SK-N-SH (cell line): ENCODE results near the gene NSMCE1.

ENCODE experiments used
- CHD2 ChIP-seq: fragments of 150-350 bp; IDR thresholded peaks from 2 replicates; pipeline ENCODE4 v1.6.1; 2018; ENCODE audit warnings: low read length; ENCODE audit not compliant: partially characterized antibody
- CTCF ChIP-seq: fragments of 200-600 bp; sonication (generic); IDR thresholded peaks from 2 replicates; pipeline ENCODE4 v1.6.1; 2017; ENCODE audit warnings: antibody characterized with exemption, mild to moderate bottlenecking, moderate library complexity
- ELF1 ChIP-seq: IDR thresholded peaks from 2 replicates; pipeline ENCODE4 v1.4.0; 2012
- EP300 ChIP-seq, 2 experiments: IDR thresholded peaks; 2 replicates each; pipeline versions ENCODE4 v1.4.0 to v1.6.1; 2012; ENCODE audit warnings: borderline replicate concordance in 1 of 2, low read depth in 1 of 2, low read length in 1 of 2
- EZH2phosphoT487 ChIP-seq: fragments of 200-600 bp; sonication (generic); IDR thresholded peaks from 2 replicates; pipeline ENCODE4 v1.6.1; 2017; ENCODE audit warnings: low read depth, mixed run types, mild to moderate bottlenecking, antibody characterized with exemption, moderate library complexity, borderline replicate concordance
- JUND ChIP-seq: IDR thresholded peaks from 2 replicates; pipeline ENCODE4 v1.4.0; 2012
- MAX ChIP-seq: IDR thresholded peaks from 2 replicates; pipeline ENCODE4 v1.4.0; 2012; ENCODE audit warnings: low read depth
- MXI1 ChIP-seq: IDR thresholded peaks from 2 replicates; pipeline ENCODE4 v1.6.1; 2012; ENCODE audit warnings: mild to moderate bottlenecking, low read depth, low read length, improper control_type of control experiment
- POLR2AphosphoS5 ChIP-seq: IDR thresholded peaks from 2 replicates; pipeline ENCODE4 v1.6.1; 2012; ENCODE audit warnings: low read depth, low read length
- RAD21 ChIP-seq: IDR thresholded peaks from 2 replicates; pipeline ENCODE4 v1.6.1; 2012; ENCODE audit warnings: mild to moderate bottlenecking, low read length
- RFX5 ChIP-seq: IDR thresholded peaks from 2 replicates; pipeline ENCODE4 v1.6.1; 2012; ENCODE audit warnings: mild to moderate bottlenecking, improper control_type of control experiment, low read length
- TCF12 ChIP-seq: IDR thresholded peaks from 2 replicates; pipeline ENCODE4 v1.4.0; 2012
- YY1 ChIP-seq: IDR thresholded peaks from 2 replicates; pipeline ENCODE4 v1.4.0; 2012; ENCODE audit warnings: low read depth, mild to moderate bottlenecking

- TF ChIP-seq POLR2AphosphoS5 (no peak), CTCF (no peak), MXI1 (no peak), YY1 (no peak), TCF12 (no peak), JUND (no peak), EZH2phosphoT487 (no peak), RAD21 (no peak), RFX5 (no peak), EP300 (IDR thresholded peaks at IDR 0.05; ENCODE audit: borderline replicate concordance in 1 of 2, low read depth in 1 of 2, low read length in 1 of 2) (no peak), MAX (no peak), ELF1 (no peak), CHD2 (no peak)
Observed at GRCh38 chr16:27224741-27225300, 43.8 kb downstream of the NSMCE1 start.
